AML-193 (cell line): Measurements from ENCODE around the gene PDCD6IP.
A peak's percentile ranks its signal among the peaks of the same experiment; 100 is the strongest.
"Not testable (repeated sequence)": the region's sequence is repeated elsewhere in the genome, so short reads cannot be mapped to it uniquely, and the experiment has no call there.

Experiments
- DNase-seq, 2 experiments: peaks; one replicate each; lab custom pipeline; 2025; lab: John Stamatoyannopoulos, UW

Gene PDCD6IP

GRCh38 chr3:33855407-33855806 lies 57.0 kb downstream of the PDCD6IP start:
- not testable (repeated sequence) for DNase-seq

- DNase-seq, result no peak
These were observed 57.6 kb downstream of the PDCD6IP start for GRCh38 chr3:33855884-33856546.

- not testable (repeated sequence) for DNase-seq
These were observed 59.3 kb downstream of the PDCD6IP start for GRCh38 chr3:33857701-33858100.

- no peak for DNase-seq
These were observed 59.7 kb downstream of the PDCD6IP start for GRCh38 chr3:33858131-33858530.

- DNase-seq, result no peak
These were observed 62.1 kb downstream of the PDCD6IP start for GRCh38 chr3:33860373-33861050.

GRCh38 chr3:33865133-33865532 lies 66.7 kb downstream of the PDCD6IP start:
- no peak for DNase-seq

GRCh38 chr3:33868309-33868708 lies 69.9 kb downstream of the PDCD6IP start:
- DNase-seq, result no peak

GRCh38 chr3:33869977-33870376 lies 71.5 kb downstream of the PDCD6IP start:
- DNase-seq, result no peak

- no peak for DNase-seq
These were observed 76.4 kb downstream of the PDCD6IP start for GRCh38 chr3:33874815-33875214.

GRCh38 chr3:33875680-33876079 lies 77.2 kb downstream of the PDCD6IP start:
- no peak for DNase-seq

GRCh38 chr3:33877187-33877586 lies 78.8 kb downstream of the PDCD6IP start:
- DNase-seq, result no peak

GRCh38 chr3:33879540-33879939 lies 81.1 kb downstream of the PDCD6IP start:
- no peak for DNase-seq

GRCh38 chr3:33881156-33882064 lies 83.0 kb downstream of the PDCD6IP start:
- no peak for DNase-seq

GRCh38 chr3:33882296-33882695 lies 83.9 kb downstream of the PDCD6IP start:
- DNase-seq, result no peak

- DNase-seq, result peak; percentile 50 to 62
These were observed 85.1 kb downstream of the PDCD6IP start for GRCh38 chr3:33883538-33883950.

- DNase-seq, result no peak
These were observed 85.6 kb downstream of the PDCD6IP start for GRCh38 chr3:33883951-33884561.

GRCh38 chr3:33884701-33885100 lies 86.3 kb downstream of the PDCD6IP start:
- no peak for DNase-seq

GRCh38 chr3:33885496-33885895 lies 87.1 kb downstream of the PDCD6IP start:
- DNase-seq, result no peak

- DNase-seq, result no peak
These were observed 87.6 kb downstream of the PDCD6IP start for GRCh38 chr3:33886015-33886414.

- no peak for DNase-seq
These were observed 89.0 kb downstream of the PDCD6IP start for GRCh38 chr3:33887478-33887877.

GRCh38 chr3:33889394-33890039 lies 91.1 kb downstream of the PDCD6IP start:
- no peak for DNase-seq

GRCh38 chr3:33892655-33893054 lies 94.2 kb downstream of the PDCD6IP start:
- DNase-seq, result no peak
